H1 (cell line): Measurements from ENCODE around the gene MTX1. TPM values are rescaled to one million over a fixed set of nuclear protein-coding genes. Genes with fewer than 3 reads are reported as not detected.

Experiments used
- BRCA1 ChIP-seq: IDR thresholded peaks from 2 replicates; pipeline ENCODE4 v1.6.1; 2012; ENCODE audit warnings: low read depth, low read length, improper control_type of control experiment
- CHD7 ChIP-seq: fragments of 300-600 bp; sonication (generic); IDR thresholded peaks from 2 replicates; pipeline ENCODE4 v1.7.1; 2012; ENCODE audit warnings: low read length, moderate library complexity, mild to moderate bottlenecking, inconsistent platforms; ENCODE audit not compliant: insufficient replicate concordance
- CREB1 ChIP-seq: IDR thresholded peaks from 2 replicates; pipeline ENCODE4 v1.6.1; 2012; ENCODE audit warnings: inconsistent platforms
- EGR1 ChIP-seq: IDR thresholded peaks from 2 replicates; pipeline ENCODE4 v1.6.1; 2011; ENCODE audit warnings: low read depth, low read length, borderline replicate concordance
- MAFK ChIP-seq: IDR thresholded peaks from 2 replicates; pipeline ENCODE4 v1.6.1; 2012; ENCODE audit warnings: low read depth, mild to moderate bottlenecking, improper control_type of control experiment, low read length
- RAD21 ChIP-seq, 2 experiments: IDR thresholded peaks in 1 of 2; conservative IDR thresholded peaks in 1 of 2; 2 replicates each; pipeline ENCODE4 v1.6.1; 2011; ENCODE audit warnings: low read depth in 2 of 2, low read length in 2 of 2, improper control_type of control experiment in 1 of 2, inconsistent platforms in 1 of 2, mild to moderate bottlenecking in 1 of 2, moderate library complexity in 1 of 2
- SP4 ChIP-seq: IDR thresholded peaks from 2 replicates; pipeline ENCODE4 v1.6.1; 2012; ENCODE audit warnings: low read length, inconsistent platforms
- TAF1 ChIP-seq: IDR thresholded peaks from 2 replicates; pipeline ENCODE4 v1.6.1; 2011; ENCODE audit warnings: mild to moderate bottlenecking, low read depth, low read length
- polyA plus RNA-seq, 7 experiments: library from polyadenylated mRNA; depleted of rRNA in 3 of 7; stranded (reverse) in 5 of 7; unstranded in 2 of 7; fragments of >200 nt in 5 of 7; fragments of 200-250 nt in 2 of 7; gene quantifications; 1 replicate in 5 of 7; 2 replicates in 1 of 7; 4 replicates in 1 of 7; pipeline versions ENCODE4 v1.2.1 to v1.2.3, GENCODE V29; 2011 to 2013; ENCODE audit warnings: missing spikeins in 2 of 7, mixed read lengths in 2 of 7
- total RNA-seq: library from RNA; stranded (reverse); fragmentation: NEBNext Ultra II Directional; extraction: Animal tissue kit (Norgen Biotek cat#: 25700); gene quantifications from 2 replicates; pipeline ENCODE4 v1.2.1, GENCODE V29; 2021

Gene MTX1
- total and polyA plus RNA-seq, 2 of the 8 experiments (the other 6 are each of a cell fraction or from before 2014, with no cell fraction given), result 47.9 to 131 TPM

DNA sequence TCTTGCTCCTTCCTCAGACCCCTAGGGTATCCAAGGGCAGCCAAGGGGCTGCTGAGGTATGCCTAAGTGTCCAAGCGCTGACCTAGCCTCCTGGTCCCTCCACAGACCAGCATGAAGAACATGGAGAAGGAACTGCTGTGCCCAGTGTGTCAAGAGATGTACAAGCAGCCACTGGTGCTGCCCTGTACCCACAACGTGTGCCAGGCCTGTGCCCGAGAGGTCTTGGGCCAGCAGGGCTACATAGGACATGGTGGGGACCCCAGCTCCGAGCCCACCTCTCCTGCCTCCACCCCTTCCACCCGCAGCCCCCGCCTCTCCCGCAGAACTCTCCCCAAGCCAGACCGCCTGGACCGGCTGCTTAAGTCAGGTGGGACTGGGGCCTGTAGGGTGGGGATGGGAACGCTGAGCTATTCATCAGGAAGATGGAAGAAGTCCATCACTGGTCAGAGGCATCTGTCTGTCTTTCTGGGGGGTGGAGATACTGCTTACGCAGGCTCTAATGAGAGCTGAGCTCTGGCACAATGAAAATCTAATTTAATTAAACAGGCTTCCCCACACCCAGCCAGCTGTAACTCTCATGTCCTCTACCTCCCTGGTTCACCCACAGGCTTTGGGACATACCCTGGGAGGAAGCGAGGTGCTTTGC, 33.1 kb upstream of the MTX1 start (continued):
- TF ChIP-seq CHD7 (no peak), CREB1 (no peak), BRCA1 (no peak), TAF1 (no peak), EGR1 (no peak), SP4 (no peak), RAD21 (IDR thresholded peaks at IDR 0.05 in 1 of 2, conservative IDR thresholded peaks at IDR 0.05 in 1 of 2; ENCODE audit: low read depth in 2 of 2, low read length in 2 of 2) (no peak), MAFK (no peak)
